Activated T-cell treated with anti-CD3 and anti-CD28 coated beads for 24 hours (primary cell): ENCODE results near the gene NRIP2.

Experiments used
- DNase-seq: peaks from one replicate; pipeline ENCODE4 v3.0.0-alpha.2; 2020; ENCODE audit warnings: low read depth

The NRIP2 gene

GRCh38 chr12:2844786-2845185 is 10.0 kb upstream of the NRIP2 start:
- DNase-seq, result no peak

GRCh38 chr12:2842948-2843347 is 8.1 kb upstream of the NRIP2 start:
- DNase-seq, result no peak

- DNase-seq, result no peak
Measured at GRCh38 chr12:2841056-2841650, 6.3 kb upstream of the NRIP2 start.

GRCh38 chr12:2836574-2836973 is 1.7 kb upstream of the NRIP2 start:
- DNase-seq, result no peak

- no peak for DNase-seq
Measured at GRCh38 chr12:2835691-2836403, 1.0 kb upstream of the NRIP2 start.

- DNase-seq, result no peak
Measured at GRCh38 chr12:2833810-2834209, 1.0 kb downstream of the NRIP2 start.

GRCh38 chr12:2833327-2833726 is 1.5 kb downstream of the NRIP2 start:
- DNase-seq, result no peak

GRCh38 chr12:2832550-2833127 is 2.2 kb downstream of the NRIP2 start:
- DNase-seq, result no peak

- no peak for DNase-seq
Measured at GRCh38 chr12:2829275-2829674, 5.6 kb downstream of the NRIP2 start.

GRCh38 chr12:2826721-2827515 is 7.9 kb downstream of the NRIP2 start:
- DNase-seq, result no peak

- DNase-seq, result no peak
Measured at GRCh38 chr12:2826036-2826435, 8.8 kb downstream of the NRIP2 start.

GRCh38 chr12:2825132-2825531 is 9.7 kb downstream of the NRIP2 start:
- DNase-seq, result no peak

- DNase-seq, result no peak
Measured at GRCh38 chr12:2824541-2824940, 10.3 kb downstream of the NRIP2 start.

GRCh38 chr12:2823483-2823882 is 11.4 kb downstream of the NRIP2 start:
- no peak for DNase-seq

GRCh38 chr12:2820432-2820831 is 14.4 kb downstream of the NRIP2 start:
- DNase-seq, result no peak

- no peak for DNase-seq
Measured at GRCh38 chr12:2819810-2820209, 15.0 kb downstream of the NRIP2 start.

- DNase-seq, result peak; percentile 39
Measured at GRCh38 chr12:2813214-2814185, 21.3 kb downstream of the NRIP2 start.

- peak; percentile 94 for DNase-seq
Measured at GRCh38 chr12:2812290-2813213, 22.3 kb downstream of the NRIP2 start, which contains the start of gene ITFG2. Gene ITFG2 (plus strand): TSS chr12:2812668. CDS start chr12:2812761, 93 bp downstream.

- DNase-seq, result no peak
Measured at GRCh38 chr12:2811801-2812200, 23.0 kb downstream of the NRIP2 start.

GRCh38 chr12:2806700-2807099 is 28.1 kb downstream of the NRIP2 start:
- DNase-seq, result no peak
